HUES6 (cell line): Measurements from ENCODE around the gene IGFBP4.
A peak's percentile ranks its signal among the peaks of the same experiment; 100 is the strongest.

Experiments used
- H3K27ac ChIP-seq: 2 replicates; pipeline ENCODE4 v1.7.0; 2013; ENCODE audit warnings: low read depth, mild to moderate bottlenecking, low read length, inconsistent platforms
- H3K27me3 ChIP-seq: 2 replicates; pipeline ENCODE4 v1.6.1; 2013; ENCODE audit warnings: low read length; ENCODE audit not compliant: control insufficient read depth, insufficient read depth
- H3K36me3 ChIP-seq: 2 replicates; pipeline ENCODE4 v1.6.1; 2013; ENCODE audit warnings: low read length; ENCODE audit not compliant: control insufficient read depth, insufficient read depth
- H3K4me1 ChIP-seq: 2 replicates; pipeline ENCODE4 v1.6.1; 2013; ENCODE audit warnings: low read length; ENCODE audit not compliant: control insufficient read depth, insufficient read depth
- H3K4me3 ChIP-seq: 2 replicates; pipeline ENCODE4 v1.5.1; 2013; ENCODE audit warnings: low read depth, low read length
- H3K9ac ChIP-seq: one replicate; pipeline ENCODE4 v1.6.1; 2013; ENCODE audit warnings: mild to moderate bottlenecking, low read length
- H3K9me3 ChIP-seq: 2 replicates; pipeline ENCODE4 v1.6.1; 2013; ENCODE audit warnings: low read depth, low read length; ENCODE audit not compliant: control insufficient read depth, insufficient read depth

The IGFBP4 gene

DNA sequence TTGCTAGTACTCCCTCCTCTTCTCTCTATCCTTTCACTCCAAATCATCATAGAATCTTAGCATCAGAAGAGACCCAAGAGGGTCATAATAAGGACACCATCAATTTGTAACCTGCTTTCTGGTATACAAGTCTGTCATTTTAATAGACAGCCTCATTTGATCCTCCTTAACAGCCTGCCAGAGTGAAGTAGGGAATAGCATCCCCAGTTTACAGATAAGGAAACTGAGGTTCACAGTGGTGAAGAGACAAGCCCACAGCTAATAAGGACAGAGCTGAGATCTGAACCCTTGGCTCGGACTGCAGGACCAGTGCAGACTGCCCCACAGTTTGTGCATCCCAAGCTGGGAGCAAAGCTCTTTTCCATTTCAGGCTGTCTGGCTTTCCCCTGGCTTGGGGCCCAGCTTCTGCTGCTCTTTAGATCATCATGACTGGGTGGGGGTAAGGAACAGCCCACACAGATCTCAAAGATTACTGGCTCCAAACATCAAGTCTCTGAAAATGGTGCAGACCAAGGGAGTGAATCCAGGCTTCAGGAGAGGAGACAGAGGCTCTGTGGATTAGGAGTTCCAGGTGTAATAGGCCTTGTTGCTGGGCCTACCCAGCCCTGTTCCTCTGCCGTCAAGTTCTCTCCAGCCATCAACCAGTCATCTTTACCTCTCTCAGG is 10.3 kb upstream of the IGFBP4 start:
- Histone ChIP-seq H3K27me3 (no peaks in the 10 kb centered on the region), H3K4me3 (no peak overlapping the region), H3K27ac (no peak overlapping the region), H3K9ac (no peak overlapping the region), H3K9me3 (0 out of 2 replicates have a peak, but pooled peaks cover 3% of the 10 kb centered on the region), H3K36me3 (no peaks in the 10 kb centered on the region), H3K4me1 (peaks cover 5% of the 10 kb centered on the region)

DNA sequence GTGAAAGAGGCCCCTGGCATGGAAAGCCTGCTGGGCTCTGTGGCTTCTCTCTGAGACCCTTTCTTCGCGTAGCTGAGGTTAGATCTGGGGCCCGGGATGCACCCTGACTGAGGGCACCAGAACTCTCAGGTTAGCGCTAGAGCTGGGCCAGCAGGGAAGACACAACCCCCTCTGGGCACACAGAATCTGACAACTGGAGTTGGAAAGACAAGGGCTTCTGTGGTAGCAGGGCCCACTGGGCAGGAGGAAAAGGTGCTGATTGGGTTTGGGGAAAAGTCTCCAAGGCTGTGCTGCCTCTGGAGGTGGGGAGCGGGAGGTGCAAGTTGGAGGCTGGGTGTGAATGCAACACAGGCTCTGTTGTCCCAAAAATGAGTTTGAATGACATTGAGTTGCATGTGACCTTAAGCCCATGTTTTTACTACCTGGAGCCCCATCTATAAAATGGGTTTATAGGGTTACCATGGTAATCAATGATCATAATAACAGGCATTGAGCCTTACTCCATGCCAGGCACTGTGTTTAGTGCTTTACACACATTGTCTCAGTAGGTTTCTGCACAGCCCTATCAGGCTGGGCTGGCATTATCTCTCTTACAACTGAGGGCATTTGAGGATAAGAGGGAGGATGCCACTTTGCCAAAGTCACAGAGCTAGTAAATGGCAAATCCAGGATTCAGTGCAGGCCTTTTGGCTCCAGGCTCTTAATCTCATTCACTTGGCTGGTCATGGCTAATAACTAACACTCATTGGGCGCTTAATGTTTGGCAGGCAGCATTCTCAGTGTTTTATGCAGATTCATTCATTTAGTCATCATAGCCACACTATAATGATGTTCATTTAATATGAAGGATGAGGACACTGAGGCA is 9.5 kb upstream of the IGFBP4 start:
- Histone ChIP-seq H3K36me3 (no peaks in the 10 kb centered on the region), H3K9ac (no peak overlapping the region), H3K4me3 (no peak overlapping the region), H3K27ac (no peak overlapping the region), H3K27me3 (no peaks in the 10 kb centered on the region), H3K4me1 (peaks cover 5% of the 10 kb centered on the region), H3K9me3 (0 out of 2 replicates have a peak, but pooled peaks cover 3% of the 10 kb centered on the region)

- no peaks in the 10 kb centered on the region for H3K36me3 ChIP-seq
- H3K27ac ChIP-seq = no peak overlapping the region
- peaks cover 5% of the 10 kb centered on the region for H3K4me1 ChIP-seq
- H3K4me3 ChIP-seq = no peak overlapping the region
- H3K27me3 ChIP-seq = no peaks in the 10 kb centered on the region
- H3K9me3 ChIP-seq = no peaks in the 10 kb centered on the region
- no peak overlapping the region for H3K9ac ChIP-seq
Observed at GRCh38 chr17:40436636-40437035, 6.6 kb upstream of the IGFBP4 start.

GRCh38 chr17:40437095-40437732 is 6.0 kb upstream of the IGFBP4 start:
- Histone ChIP-seq H3K27me3 (no peaks in the 10 kb centered on the region), H3K27ac (no peak overlapping the region)

DNA sequence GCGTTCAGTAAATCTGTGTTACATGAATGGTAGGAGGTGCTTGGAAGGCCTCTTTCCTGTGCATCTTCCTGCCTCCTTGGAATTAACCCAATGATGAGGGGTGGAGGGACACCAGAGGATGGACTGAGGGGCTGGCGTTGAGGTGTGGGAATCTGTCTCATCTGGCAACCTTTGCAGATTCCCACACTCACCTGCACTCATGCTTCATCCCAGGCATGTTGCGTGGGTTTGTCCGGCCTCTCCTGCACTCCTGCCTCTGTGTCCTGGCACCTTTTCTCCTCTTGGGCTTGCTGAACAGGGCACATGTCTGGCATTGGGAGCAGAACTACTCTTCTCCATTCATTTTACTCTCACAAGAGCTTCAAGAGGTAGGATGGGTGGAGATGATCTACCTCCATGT is 3.1 kb upstream of the IGFBP4 start:
- Histone ChIP-seq H3K9me3 (no peaks in the 10 kb centered on the region), H3K4me1 (peaks cover 19% of the 10 kb centered on the region), H3K4me3 (no peak overlapping the region), H3K27ac (no peak overlapping the region), H3K27me3 (no peaks in the 10 kb centered on the region), H3K9ac (no peak overlapping the region), H3K36me3 (no peaks in the 10 kb centered on the region)

More at GRCh38 chr17:40437095-40437732, 6.0 kb upstream of the IGFBP4 start:
- Histone ChIP-seq H3K9me3 (no peaks in the 10 kb centered on the region), H3K4me1 (peaks cover 5% of the 10 kb centered on the region), H3K9ac (no peak overlapping the region), H3K36me3 (no peaks in the 10 kb centered on the region), H3K4me3 (no peak overlapping the region)

- Histone ChIP-seq H3K4me3 (peak overlapping the region; percentile 75), H3K27ac (peak overlapping the region; percentile 79; the same call in 1 of the 2 replicates), H3K9ac (peak overlapping the region; percentile 64), H3K27me3 (no peaks in the 10 kb centered on the region), H3K9me3 (no peaks in the 10 kb centered on the region), H3K4me1 (peaks cover 36% of the 10 kb centered on the region), H3K36me3 (no peaks in the 10 kb centered on the region)
Observed at GRCh38 chr17:40442392-40443195, 656 bp upstream of the IGFBP4 start.

GRCh38 chr17:40443988-40444899 is 994 bp downstream of the IGFBP4 start:
- no peaks in the 10 kb centered on the region for H3K9me3 ChIP-seq
- no peaks in the 10 kb centered on the region for H3K27me3 ChIP-seq
- peak overlapping the region; percentile 75 for H3K4me3 ChIP-seq
- H3K27ac ChIP-seq = no peak overlapping the region
- peak overlapping the region; percentile 59 for H3K9ac ChIP-seq
- H3K36me3 ChIP-seq = 0 out of 2 replicates have a peak, but pooled peaks cover 4% of the 10 kb centered on the region
- peaks cover 44% of the 10 kb centered on the region for H3K4me1 ChIP-seq

DNA sequence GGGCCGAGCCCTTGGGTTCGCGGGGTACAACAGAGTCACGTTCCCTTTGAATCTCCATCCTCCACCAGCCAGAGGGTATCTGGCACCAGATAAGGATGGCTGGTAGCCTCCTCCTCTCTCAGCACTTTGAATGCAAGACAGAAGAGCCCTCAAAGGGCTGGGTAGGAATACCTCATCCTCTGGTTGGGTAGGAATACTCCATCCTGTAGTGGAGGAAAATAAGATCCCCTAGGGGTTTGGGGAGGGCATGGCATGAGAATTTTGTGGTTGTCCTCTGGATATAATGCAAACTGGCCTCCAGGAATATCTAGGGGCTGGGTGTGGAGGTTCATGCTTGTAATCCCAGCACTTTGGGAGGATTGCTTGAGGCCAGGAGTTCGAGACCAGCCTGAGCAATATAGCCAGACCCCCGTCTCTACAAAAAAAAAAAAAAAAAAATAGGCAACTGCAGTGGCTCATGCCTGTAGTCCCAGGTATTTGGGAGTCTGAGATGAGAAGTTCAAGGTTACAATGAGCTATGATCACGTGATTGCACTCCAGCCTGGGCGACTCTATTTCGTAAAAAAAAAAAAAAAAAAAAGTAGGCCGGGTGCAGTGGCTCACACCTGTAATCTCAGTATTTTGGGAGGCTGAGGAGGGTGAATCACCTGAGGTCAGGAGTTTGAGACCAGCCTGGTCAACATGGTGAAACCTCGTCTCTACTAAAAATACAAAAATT is 2.7 kb downstream of the IGFBP4 start:
- no peak overlapping the region for H3K9ac ChIP-seq
- H3K36me3 ChIP-seq = 0 out of 2 replicates have a peak, but pooled peaks cover 4% of the 10 kb centered on the region
- H3K9me3 ChIP-seq = no peaks in the 10 kb centered on the region
- H3K27me3 ChIP-seq = no peaks in the 10 kb centered on the region
- peaks cover 47% of the 10 kb centered on the region for H3K4me1 ChIP-seq
- peak overlapping the region; percentile 75 for H3K4me3 ChIP-seq
- H3K27ac ChIP-seq = no peak overlapping the region

DNA sequence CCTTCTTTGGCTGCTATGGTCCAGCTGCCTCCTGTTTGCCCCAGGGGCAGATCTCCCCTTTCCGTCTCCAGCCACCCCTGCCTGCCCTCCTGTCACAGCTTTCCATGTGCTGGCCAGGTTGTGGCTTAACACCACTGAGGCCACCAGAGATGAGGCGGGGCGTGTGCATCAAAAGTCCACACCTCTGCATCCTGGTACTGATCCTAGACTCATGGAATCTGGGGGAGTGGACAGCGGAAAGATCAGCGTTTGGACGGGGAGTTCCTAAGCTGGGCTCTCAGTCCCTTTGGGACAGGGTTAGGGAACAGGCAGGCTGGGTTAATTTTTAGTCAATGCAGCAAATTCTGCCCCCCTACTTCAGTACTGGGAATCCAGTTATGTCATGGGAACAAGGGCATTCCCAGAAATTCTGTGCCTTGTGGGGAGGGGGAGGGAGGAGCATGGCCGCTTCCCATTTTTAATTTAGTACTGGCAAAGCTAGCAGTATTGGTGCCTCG is 3.9 kb downstream of the IGFBP4 start:
- H3K4me1 ChIP-seq = peaks cover 47% of the 10 kb centered on the region
- H3K9ac ChIP-seq = no peak overlapping the region
- H3K4me3 ChIP-seq = no peak overlapping the region
- no peak overlapping the region for H3K27ac ChIP-seq
- H3K9me3 ChIP-seq = no peaks in the 10 kb centered on the region
- no peaks in the 10 kb centered on the region for H3K27me3 ChIP-seq
- H3K36me3 ChIP-seq = 0 out of 2 replicates have a peak, but pooled peaks cover 4% of the 10 kb centered on the region
